HG02678 (cell line): ENCODE results near the gene DISC1.
"Not testable (repeated sequence)": the region's sequence is repeated elsewhere in the genome, so short reads cannot be mapped to it uniquely, and the experiment has no call there.

Experiments used
- ATAC-seq: cut with Tn5 transposase; IDR thresholded peaks from one replicate; pipeline ENCODE4 v1.9.1; 2021; ENCODE audit warnings: mild to moderate bottlenecking, moderate library complexity; ENCODE audit not compliant: unreplicated experiment

Gene DISC1

GRCh38 chr1:231634323-231635013 is 7.9 kb downstream of the DISC1 start:
- no peak for ATAC-seq

- ATAC-seq = no peak
Measured at GRCh38 chr1:231636157-231636556, 9.6 kb downstream of the DISC1 start.

GRCh38 chr1:231636922-231637321 is 10.3 kb downstream of the DISC1 start:
- not testable (repeated sequence) for ATAC-seq

- ATAC-seq = no peak
Measured at GRCh38 chr1:231638647-231639046, 12.1 kb downstream of the DISC1 start.

- ATAC-seq = no peak
Measured at GRCh38 chr1:231639819-231640218, 13.2 kb downstream of the DISC1 start.

- not testable (repeated sequence) for ATAC-seq
Measured at GRCh38 chr1:231641444-231641843, 14.9 kb downstream of the DISC1 start.

GRCh38 chr1:231642061-231642460 is 15.5 kb downstream of the DISC1 start:
- ATAC-seq = not testable (repeated sequence)

- no peak for ATAC-seq
Measured at GRCh38 chr1:231642618-231643017, 16.0 kb downstream of the DISC1 start.

- no peak for ATAC-seq
Measured at GRCh38 chr1:231643071-231643934, 16.7 kb downstream of the DISC1 start.

- ATAC-seq = no peak
Measured at GRCh38 chr1:231643935-231644237, 17.3 kb downstream of the DISC1 start.

GRCh38 chr1:231645634-231646033 is 19.0 kb downstream of the DISC1 start:
- not testable (repeated sequence) for ATAC-seq

- ATAC-seq = not testable (repeated sequence)
Measured at GRCh38 chr1:231646165-231646564, 19.6 kb downstream of the DISC1 start.

- not testable (repeated sequence) for ATAC-seq
Measured at GRCh38 chr1:231651621-231652260, 25.2 kb downstream of the DISC1 start.

GRCh38 chr1:231653632-231654031 is 27.0 kb downstream of the DISC1 start:
- ATAC-seq = no peak

GRCh38 chr1:231656741-231657140 is 30.2 kb downstream of the DISC1 start:
- no peak for ATAC-seq

- ATAC-seq = not testable (repeated sequence)
Measured at GRCh38 chr1:231658223-231658622, 31.6 kb downstream of the DISC1 start.

- ATAC-seq = no peak
Measured at GRCh38 chr1:231660198-231660597, 33.6 kb downstream of the DISC1 start.

- no peak for ATAC-seq
Measured at GRCh38 chr1:231663211-231663792, 36.7 kb downstream of the DISC1 start.

- no peak for ATAC-seq
Measured at GRCh38 chr1:231665101-231665500, 38.5 kb downstream of the DISC1 start.

GRCh38 chr1:231665726-231666125 is 39.1 kb downstream of the DISC1 start:
- ATAC-seq = no peak

- ATAC-seq = no peak
Measured at GRCh38 chr1:231666220-231666936, 39.8 kb downstream of the DISC1 start.
